Thoracic aorta (tissue), 2 donors: Measurements from ENCODE around the gene TNFAIP8. TPM values are rescaled to one million over a fixed set of nuclear protein-coding genes. Genes with fewer than 3 reads are reported as not detected.

Experiments used
- ATAC-seq: fragments of 150-250 bp; one replicate; pipeline ENCODE4 v1.8.0; 2017; ENCODE audit warnings: low read depth; ENCODE audit not compliant: insufficient number of reproducible peaks, low FRiP score
- DNase-seq: peaks from one replicate; pipeline ENCODE4 v3.0.0-alpha.2; 2020; ENCODE audit warnings: low spot score
- H3K27ac ChIP-seq, 2 donors: fragments of 200-600 bp; sonication (generic); 1 replicate in 1 of 2; 2 replicates in 1 of 2; pipeline ENCODE4 v1.5.1; 2016; ENCODE audit warnings: mild to moderate bottlenecking in 2 of 2, moderate library complexity in 2 of 2
- H3K27me3 ChIP-seq: fragments of 200-600 bp; sonication (generic); replicated peaks from 2 replicates; pipeline ENCODE4 v1.6.0; 2016; ENCODE audit warnings: mild to moderate bottlenecking; ENCODE audit not compliant: insufficient read depth
- H3K36me3 ChIP-seq: fragments of 200-600 bp; sonication (generic); one replicate; pipeline ENCODE4 v1.5.1; 2016
- H3K4me1 ChIP-seq, 2 donors: fragments of 200-600 bp; sonication (generic); 1 replicate in 1 of 2; 2 replicates in 1 of 2; pipeline versions ENCODE4 v1.5.1 to v1.6.0; 2016; ENCODE audit warnings: low read depth in 2 of 2, mild to moderate bottlenecking in 1 of 2; ENCODE audit not compliant: control insufficient read depth in 1 of 2
- H3K4me3 ChIP-seq: fragments of 200-600 bp; sonication (generic); 2 replicates; pipeline ENCODE4 v1.5.1; 2016; ENCODE audit warnings: mild to moderate bottlenecking
- H3K9me3 ChIP-seq: fragments of 200-600 bp; sonication (generic); 2 replicates; pipeline ENCODE4 v1.5.1; 2016
- CTCF ChIP-seq: fragments of 200-600 bp; sonication (generic); IDR thresholded peaks from one replicate; pipeline ENCODE4 v1.5.1; 2019; ENCODE audit warnings: antibody characterized with exemption
- total RNA-seq, 2 donors: library from RNA; depleted of rRNA; stranded (reverse); fragments of >200 nt; gene quantifications; one replicate each; pipeline versions ENCODE4 v1.1.0 to v1.2.3, GENCODE V29; 2016

Gene TNFAIP8
- total RNA-seq, 2 donors from 2014 or later: 16.8 to 34.1 TPM

- H3K36me3 ChIP-seq: no peaks in the 10 kb centered on the region
- no peak for ATAC-seq
- H3K9me3 ChIP-seq: no peaks in the 10 kb centered on the region
- H3K4me1 ChIP-seq: peaks cover 7 to 22% of the 10 kb centered on the region in 2 donors
- peak overlapping the region; percentile 95 for H3K4me3 ChIP-seq
- TF ChIP-seq CTCF: no peak
- peak overlapping the region; percentile 68 to 71 for H3K27ac ChIP-seq
- no peaks in the 10 kb centered on the region for H3K27me3 ChIP-seq
- no peak for DNase-seq
Observed at GRCh38 chr5:119355244-119355638, 578 bp upstream of the TNFAIP8 start.

DNA sequence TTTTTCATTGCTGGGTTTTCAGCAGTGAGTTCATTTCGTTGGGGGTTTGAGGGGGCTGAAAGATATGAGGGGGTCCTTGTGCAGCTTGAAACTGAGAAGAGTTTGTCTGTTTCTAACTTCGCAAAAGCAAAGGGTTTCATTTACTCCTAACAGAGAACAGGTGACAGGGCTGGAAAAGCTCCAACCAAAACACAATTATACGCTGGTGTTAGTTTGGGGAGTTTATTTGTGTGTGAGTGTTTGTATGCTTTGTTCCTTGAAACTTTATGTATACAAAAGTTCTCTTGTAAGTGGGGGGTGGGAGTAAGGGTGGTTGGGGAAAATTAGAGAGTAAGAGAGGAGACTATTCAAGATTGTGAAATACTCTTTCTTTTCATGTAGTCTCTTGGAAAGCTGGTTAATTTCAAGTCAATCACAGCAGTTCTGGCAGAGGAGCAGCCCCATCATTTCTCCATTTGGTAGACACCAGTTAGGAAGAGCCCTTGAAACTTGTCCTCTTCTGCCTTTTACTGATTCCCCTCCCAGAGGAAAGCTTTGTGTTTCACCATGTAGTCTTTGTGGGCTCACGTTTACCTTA, 881 bp downstream of the TNFAIP8 start:
- DNase-seq: no peak
- peaks cover 10 to 32% of the 10 kb centered on the region in 2 donors for H3K4me1 ChIP-seq
- no peak for ATAC-seq

GRCh38 chr5:119357270-119357669, 1.5 kb downstream of the TNFAIP8 start:
- no peak for TF ChIP-seq CTCF
- H3K27ac ChIP-seq: no peak overlapping the region
- ATAC-seq (no peak), DNase-seq (no peak)
- peak overlapping the region; percentile 95 for H3K4me3 ChIP-seq
- H3K4me1 ChIP-seq: peaks cover 10 to 32% of the 10 kb centered on the region in 2 donors
- H3K9me3 ChIP-seq: no peaks in the 10 kb centered on the region
- H3K36me3 ChIP-seq: no peaks in the 10 kb centered on the region
- no peaks in the 10 kb centered on the region for H3K27me3 ChIP-seq

More for the DNA sequence above, 881 bp downstream of the TNFAIP8 start:
- H3K27ac ChIP-seq: peak overlapping the region; percentile 68 to 71
- H3K9me3 ChIP-seq: no peaks in the 10 kb centered on the region
- no peak for TF ChIP-seq CTCF
- no peaks in the 10 kb centered on the region for H3K27me3 ChIP-seq
- H3K4me3 ChIP-seq: peak overlapping the region; percentile 95
- no peaks in the 10 kb centered on the region for H3K36me3 ChIP-seq

DNA sequence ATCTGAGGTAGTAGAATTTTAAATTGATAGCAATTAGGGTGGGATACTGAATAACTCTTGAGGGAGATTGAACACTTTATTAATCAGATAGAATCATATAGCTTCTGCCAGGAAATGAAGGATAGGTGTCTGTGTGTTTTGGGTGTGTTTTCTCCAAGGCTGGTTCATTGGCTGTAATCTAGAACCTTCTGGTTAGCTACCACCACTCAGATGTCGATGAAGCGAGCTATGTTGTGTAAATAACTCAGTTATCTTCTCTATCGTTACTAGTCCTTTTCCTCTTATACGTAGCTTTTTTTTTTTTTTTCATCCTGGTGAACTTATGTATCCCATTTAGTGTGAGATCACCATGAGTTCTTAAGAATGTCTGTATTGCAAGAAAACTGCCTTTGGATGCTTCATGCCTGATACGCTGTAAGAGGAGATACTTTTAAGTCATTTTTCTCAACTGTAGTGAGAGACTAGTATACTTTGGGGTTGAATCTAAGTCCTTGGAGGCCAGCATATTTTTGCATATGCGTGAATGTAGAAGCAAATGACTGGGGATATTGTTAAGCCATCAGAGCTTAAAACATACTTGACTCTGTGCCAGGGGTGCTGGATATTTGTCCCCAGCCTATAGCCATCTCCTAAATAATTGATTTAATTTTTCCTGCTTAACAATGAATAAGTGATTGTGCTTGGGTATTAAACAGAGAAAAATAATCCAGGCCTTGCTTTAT, 2.1 kb downstream of the TNFAIP8 start:
- peak overlapping the region; percentile 95 for H3K4me3 ChIP-seq

More for the DNA sequence above, 2.1 kb downstream of the TNFAIP8 start:
- Histone ChIP-seq H3K27me3 (no peaks in the 10 kb centered on the region), H3K9me3 (no peaks in the 10 kb centered on the region), H3K27ac (no peak overlapping the region), H3K36me3 (no peaks in the 10 kb centered on the region), H3K4me1 (peaks cover 10 to 32% of the 10 kb centered on the region in 2 donors)
- no peak for TF ChIP-seq CTCF
- ATAC-seq (no peak), DNase-seq (no peak)
